ENCODE measurements around the gene NACAD. TPM values are rescaled to one million over a fixed set of nuclear protein-coding genes. Genes with fewer than 3 reads are reported as not detected.

Gene NACAD
- total and polyA plus RNA-seq, 2 experiments from 2014 or later = 1.4 to 3.9 TPM

- H3K27ac ChIP-seq = no peak overlapping the region
Observed at GRCh38 chr7:45082831-45083331, 5.9 kb downstream of the NACAD start.

GRCh38 chr7:45082031-45082830, 6.5 kb downstream of the NACAD start:
- Histone ChIP-seq H3K36me3 (replicated peaks; ENCODE audit: insufficient read depth, low read depth) (no peaks in the 10 kb centered on the region), H3K4me1 (ENCODE audit: insufficient read depth) (no peaks in the 10 kb centered on the region), H4K20me1 (ENCODE audit: insufficient read depth, poor library complexity, severe bottlenecking) (no peaks in the 10 kb centered on the region), H3K4me2 (no peak overlapping the region), H3K27ac (no peak overlapping the region), H2AFZ (no peak overlapping the region), H3K27me3 (no peaks in the 10 kb centered on the region), H3K4me3 (no peak overlapping the region), H3K79me2 (no peaks in the 10 kb centered on the region), H3K9me3 (ENCODE audit: low read depth) (no peaks in the 10 kb centered on the region), H3K9me2 (replicated peaks; ENCODE audit: insufficient read depth) (no peaks in the 10 kb centered on the region)
- TF ChIP-seq EZH2phosphoT487 (IDR thresholded peaks at IDR 0.05; ENCODE audit: low read depth, severe bottlenecking, unreplicated experiment) = no peak
- no peak for TF ChIP-seq CTCF (IDR thresholded peaks at IDR 0.05; ENCODE audit: poor library complexity)
- TF ChIP-seq EZH2 (IDR thresholded peaks at IDR 0.05; ENCODE audit: borderline replicate concordance) = no peak
- WGBS (ENCODE audit: low lambda C conversion rate, missing lambda C conversion rate) = 93% methylated on average over 18 of the region's 18 CpGs
- no peak for DNase-seq (ENCODE audit: low spot score)

More at GRCh38 chr7:45082831-45083331, 5.9 kb downstream of the NACAD start:
- Histone ChIP-seq H3K27me3 (no peaks in the 10 kb centered on the region), H4K20me1 (ENCODE audit: insufficient read depth, poor library complexity, severe bottlenecking) (no peaks in the 10 kb centered on the region), H3K9me3 (ENCODE audit: low read depth) (no peaks in the 10 kb centered on the region), H3K79me2 (no peaks in the 10 kb centered on the region), H3K4me2 (no peak overlapping the region), H2AFZ (no peak overlapping the region), H3K36me3 (replicated peaks; ENCODE audit: insufficient read depth, low read depth) (no peaks in the 10 kb centered on the region), H3K4me3 (no peak overlapping the region), H3K4me1 (ENCODE audit: insufficient read depth) (no peaks in the 10 kb centered on the region), H3K9me2 (replicated peaks; ENCODE audit: insufficient read depth) (no peaks in the 10 kb centered on the region)
- TF ChIP-seq CTCF (IDR thresholded peaks at IDR 0.05; ENCODE audit: poor library complexity) = no peak
- no peak for TF ChIP-seq EZH2phosphoT487 (IDR thresholded peaks at IDR 0.05; ENCODE audit: low read depth, severe bottlenecking, unreplicated experiment)
- no peak for TF ChIP-seq EZH2 (IDR thresholded peaks at IDR 0.05; ENCODE audit: borderline replicate concordance)
- 88% methylated on average over 10 of the region's 10 CpGs for WGBS (ENCODE audit: low lambda C conversion rate, missing lambda C conversion rate)
- no peak for DNase-seq (ENCODE audit: low spot score)

- TF ChIP-seq EZH2phosphoT487 (IDR thresholded peaks at IDR 0.05; ENCODE audit: low read depth, severe bottlenecking, unreplicated experiment) (no peak), CTCF (IDR thresholded peaks at IDR 0.05; ENCODE audit: poor library complexity) (no peak)
- Histone ChIP-seq H3K4me3 (no peak overlapping the region), H3K9me2 (replicated peaks; ENCODE audit: insufficient read depth) (no peaks in the 10 kb centered on the region), H4K20me1 (ENCODE audit: insufficient read depth, poor library complexity, severe bottlenecking) (no peaks in the 10 kb centered on the region), H3K9me3 (ENCODE audit: low read depth) (no peaks in the 10 kb centered on the region), H3K4me1 (ENCODE audit: insufficient read depth) (no peaks in the 10 kb centered on the region), H3K4me2 (no peak overlapping the region), H3K27ac (no peak overlapping the region), H2AFZ (no peak overlapping the region), H3K27me3 (no peaks in the 10 kb centered on the region), H3K36me3 (replicated peaks; ENCODE audit: insufficient read depth, low read depth) (no peaks in the 10 kb centered on the region), H3K79me2 (no peaks in the 10 kb centered on the region)
- WGBS (ENCODE audit: low lambda C conversion rate, missing lambda C conversion rate) = 96% methylated on average over 9 of the region's 9 CpGs
- no peak for DNase-seq (ENCODE audit: low spot score)
Observed at GRCh38 chr7:45081670-45081974, 7.1 kb downstream of the NACAD start.
